Putamen (tissue), 1 donor: Measurements from ENCODE around the gene GPSM3.
"Not testable (repeated sequence)": the region's sequence is repeated elsewhere in the genome, so short reads cannot be mapped to it uniquely, and the experiment has no call there.

ENCODE experiments used
- DNase-seq: peaks from one replicate; pipeline ENCODE4 v3.0.0-alpha.2; 2016; ENCODE audit warnings: low spot score

The GPSM3 gene, protein sequence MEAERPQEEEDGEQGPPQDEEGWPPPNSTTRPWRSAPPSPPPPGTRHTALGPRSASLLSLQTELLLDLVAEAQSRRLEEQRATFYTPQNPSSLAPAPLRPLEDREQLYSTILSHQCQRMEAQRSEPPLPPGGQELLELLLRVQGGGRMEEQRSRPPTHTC

DNA sequence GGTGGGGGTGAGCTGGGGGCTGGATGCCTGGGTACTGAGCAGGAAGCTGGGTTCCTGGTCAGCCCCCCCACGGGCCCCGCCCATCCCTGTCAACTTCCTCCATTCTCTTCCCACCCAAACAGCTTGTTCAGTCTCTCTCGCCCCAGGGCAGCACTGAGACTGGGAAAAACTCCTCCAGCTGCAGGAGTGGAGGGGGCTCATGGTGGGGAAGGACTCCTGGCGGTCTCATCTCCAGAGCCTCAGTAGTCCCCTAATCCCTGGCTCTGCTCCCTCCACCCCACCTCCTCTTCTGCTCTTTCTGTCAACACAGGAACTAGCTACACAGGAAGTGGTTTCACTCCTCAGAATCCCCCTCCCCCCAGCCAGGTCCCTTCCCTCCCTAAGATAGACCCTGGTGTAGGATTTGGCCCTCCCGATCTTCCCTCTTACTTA, at the start of gene GPSM3:
Gene GPSM3, minus strand, starts transcription at position 36 of the 432 bp plus-strand sequence. CDS start 130 bp downstream, outside the sequence.
- DNase-seq, result no peak

- DNase-seq, result no peak
Observed at GRCh38 chr6:32240686-32241085, 48.2 kb upstream of the GPSM3 start.

DNA sequence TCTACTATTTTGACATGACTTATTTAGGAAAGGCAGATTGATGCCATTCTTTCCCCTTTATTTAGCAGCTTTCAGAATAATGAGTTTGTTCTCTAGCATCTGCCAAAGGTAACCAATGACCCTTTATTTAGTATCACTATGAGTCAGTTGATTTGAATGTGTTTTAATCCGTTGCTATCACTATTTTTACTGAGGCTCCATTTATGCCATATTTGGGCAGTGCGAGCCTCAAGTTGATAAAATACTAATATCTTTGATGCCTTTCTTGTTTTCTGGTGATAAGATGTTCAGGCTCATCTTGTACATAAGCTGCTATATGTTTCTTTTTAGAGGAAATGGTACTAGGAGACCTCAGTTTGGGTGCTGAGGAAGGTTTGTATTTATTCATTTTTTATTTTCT, 47.0 kb upstream of the GPSM3 start:
- no peak for DNase-seq

GRCh38 chr6:32234934-32235333, 42.5 kb upstream of the GPSM3 start:
- no peak for DNase-seq

- no peak for DNase-seq
Observed at GRCh38 chr6:32226434-32226833, 34.0 kb upstream of the GPSM3 start.

DNA sequence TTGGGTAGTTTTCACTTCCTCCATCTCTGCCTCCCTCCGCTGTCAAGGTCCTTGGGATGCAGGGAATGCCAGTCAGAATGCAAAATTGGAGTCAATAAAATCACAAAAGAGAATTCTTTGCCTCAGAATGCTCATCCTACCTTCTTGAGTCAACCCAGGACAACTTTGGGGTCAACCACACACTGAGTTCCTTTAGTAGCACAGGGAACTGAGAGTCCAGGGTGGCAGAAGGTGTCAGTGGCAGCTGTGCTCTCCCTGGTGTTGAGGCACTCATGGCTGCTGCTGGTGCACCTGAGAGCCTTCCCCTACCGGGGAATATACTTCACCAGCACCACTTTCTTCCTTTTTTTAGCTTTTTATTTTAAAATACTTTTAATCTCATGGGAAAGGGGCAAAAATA, 32.3 kb upstream of the GPSM3 start:
- DNase-seq, result no peak

GRCh38 chr6:32223258-32224235, 31.1 kb upstream of the GPSM3 start, which contains the start of gene NOTCH4:
TSS of gene NOTCH4 (minus strand) at chr6:32224067. CDS start at chr6:32223928, 139 bp downstream.
- DNase-seq, result no peak

DNA sequence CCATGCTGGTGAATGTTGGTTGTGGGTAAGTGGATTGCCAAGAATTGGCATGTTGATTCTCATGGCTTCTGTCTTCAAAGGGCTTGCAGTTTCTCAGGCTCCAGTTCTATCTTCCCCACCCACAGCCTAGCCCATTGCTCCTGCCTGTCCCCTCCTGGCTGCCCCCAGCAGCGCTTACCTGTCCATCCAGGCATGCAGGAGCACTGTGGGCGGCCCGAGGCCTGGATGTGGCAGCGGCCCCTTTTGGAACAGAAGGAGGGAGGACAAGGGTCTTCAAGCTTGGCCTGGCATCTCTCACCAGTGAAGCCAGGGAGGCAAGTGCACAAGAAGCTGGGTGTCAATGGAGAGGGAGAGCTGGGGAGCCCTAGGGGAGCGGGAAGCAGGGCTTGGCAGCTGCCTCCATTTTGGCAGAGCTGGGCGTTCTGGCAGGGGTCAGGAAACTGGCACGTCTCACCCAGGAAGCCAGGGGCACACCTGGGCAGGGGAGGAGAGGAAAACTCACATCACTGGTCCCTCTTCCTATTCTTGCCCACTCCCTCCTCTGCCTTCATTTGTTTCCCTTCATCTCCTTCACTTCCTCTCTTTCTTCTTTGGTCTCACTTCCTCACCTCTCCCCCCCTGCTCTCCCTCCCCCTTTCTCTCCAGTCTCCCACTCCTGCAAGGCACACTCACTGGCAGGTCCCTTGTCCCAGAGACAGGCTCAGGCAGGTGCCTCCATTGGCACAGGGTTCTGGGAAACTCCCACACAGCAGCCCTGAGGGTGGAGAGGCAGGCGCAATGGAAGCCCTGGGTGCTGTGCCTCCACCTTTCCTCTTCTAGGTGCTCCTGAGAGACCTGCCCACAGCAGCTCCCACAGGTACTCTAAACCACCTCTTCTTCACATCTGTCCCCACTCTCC, 30.1 kb upstream of the GPSM3 start:
- no peak for DNase-seq

- DNase-seq, result no peak
Observed at GRCh38 chr6:32220021-32220420, 27.6 kb upstream of the GPSM3 start.

GRCh38 chr6:32218167-32218566, 25.7 kb upstream of the GPSM3 start:
- DNase-seq, result no peak

DNA sequence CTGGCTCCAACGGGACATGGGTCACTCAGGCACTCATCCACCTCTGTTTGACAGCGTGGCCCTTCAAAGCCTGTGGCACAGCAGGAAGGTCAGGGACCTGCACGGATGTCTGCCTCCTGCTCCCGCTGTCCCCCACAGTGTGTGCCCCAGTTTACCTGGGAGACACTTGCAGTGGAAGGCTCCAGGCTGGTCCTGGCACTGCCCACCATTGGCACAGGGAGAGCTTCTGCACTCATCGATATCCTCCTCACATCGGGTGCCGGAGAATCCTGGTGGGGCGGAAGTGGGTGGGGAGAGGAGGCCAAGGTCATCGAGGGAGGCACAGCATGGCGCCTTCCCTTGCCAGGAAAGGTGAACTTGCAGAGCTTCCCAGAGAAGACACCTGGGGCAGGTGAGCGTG, 24.6 kb upstream of the GPSM3 start:
- no peak for DNase-seq

DNA sequence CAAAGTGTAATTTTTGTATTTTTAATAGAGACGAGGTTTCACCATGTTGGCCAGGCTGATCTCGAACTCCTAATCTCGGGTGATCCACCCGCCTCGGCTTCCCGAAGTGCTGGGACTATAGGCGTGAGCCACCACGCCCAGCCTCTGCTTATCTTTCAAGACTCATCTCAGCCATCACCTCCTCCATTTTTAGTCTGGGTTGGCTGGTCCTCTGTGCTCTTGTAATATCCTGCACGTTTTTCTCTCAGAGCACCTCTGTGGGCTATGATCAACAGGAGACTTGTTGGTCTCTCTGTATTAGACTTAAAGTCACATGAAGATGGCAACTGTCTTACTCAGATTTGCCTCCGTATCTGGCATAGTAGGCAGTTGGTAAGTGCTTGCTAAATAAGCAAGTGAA, 23.8 kb upstream of the GPSM3 start:
- no peak for DNase-seq

DNA sequence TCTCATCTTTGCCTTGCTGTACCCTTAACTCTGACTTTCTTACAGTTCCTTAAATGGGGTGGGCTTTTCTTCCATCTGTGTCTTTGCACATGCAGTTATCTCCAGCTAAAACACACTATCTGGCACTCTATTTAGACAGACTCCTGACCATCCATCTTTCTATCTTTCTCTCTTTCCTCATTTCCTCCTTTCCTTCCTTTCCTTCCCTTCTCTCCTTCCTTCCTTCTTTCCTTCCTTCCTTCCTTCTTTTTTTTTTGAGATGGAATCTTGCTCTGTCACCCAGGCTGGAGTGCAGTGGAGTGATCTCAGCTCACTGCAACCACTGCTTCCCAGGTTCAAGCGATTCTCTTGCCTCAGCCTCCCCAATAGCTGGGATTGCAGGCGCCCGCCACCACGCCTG, 23.2 kb upstream of the GPSM3 start:
- DNase-seq, result no peak

DNA sequence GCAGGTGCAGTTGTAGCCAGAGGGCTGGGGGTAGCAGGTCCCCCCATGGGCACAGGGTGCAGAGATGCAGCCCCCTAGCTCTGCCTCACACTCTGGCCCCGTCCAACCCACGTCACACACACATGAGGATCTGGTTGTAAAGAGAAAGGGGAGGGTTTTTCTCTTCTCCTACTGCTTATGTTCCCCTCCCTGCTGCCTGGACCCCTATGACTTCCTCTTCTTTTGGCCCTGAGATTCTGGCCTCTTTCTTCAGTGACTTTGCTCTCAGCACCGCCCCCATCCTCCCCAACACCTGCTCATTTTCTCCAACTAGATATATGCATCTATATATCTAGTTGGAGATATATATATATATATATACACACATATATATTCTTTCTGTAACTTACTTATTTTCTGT, 21.7 kb upstream of the GPSM3 start:
- no peak for DNase-seq

GRCh38 chr6:32213649-32214048, 21.2 kb upstream of the GPSM3 start:
- no peak for DNase-seq

GRCh38 chr6:32212076-32212760, 19.8 kb upstream of the GPSM3 start:
- no peak for DNase-seq

DNA sequence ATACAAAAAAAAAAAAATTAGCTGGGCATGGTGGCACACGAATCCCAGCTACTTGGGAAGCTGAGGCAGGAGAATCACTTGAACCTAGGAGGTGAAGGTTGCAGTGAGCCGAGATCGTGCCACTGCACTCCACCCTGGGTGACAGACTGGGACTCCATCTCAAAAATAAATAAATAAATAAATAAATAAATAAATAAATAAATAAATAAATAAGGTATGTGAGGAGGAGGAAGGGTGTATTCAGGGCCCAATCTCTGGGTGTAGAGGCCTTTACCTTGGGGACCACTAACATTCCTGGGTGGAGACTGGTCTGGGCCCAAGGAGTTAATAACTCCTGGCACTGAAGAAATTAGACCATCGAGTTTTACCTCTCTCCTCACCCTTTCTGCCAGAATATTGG, 19.0 kb upstream of the GPSM3 start:
- not testable (repeated sequence) for DNase-seq

GRCh38 chr6:32210191-32210601, 17.8 kb upstream of the GPSM3 start:
- no peak for DNase-seq

DNA sequence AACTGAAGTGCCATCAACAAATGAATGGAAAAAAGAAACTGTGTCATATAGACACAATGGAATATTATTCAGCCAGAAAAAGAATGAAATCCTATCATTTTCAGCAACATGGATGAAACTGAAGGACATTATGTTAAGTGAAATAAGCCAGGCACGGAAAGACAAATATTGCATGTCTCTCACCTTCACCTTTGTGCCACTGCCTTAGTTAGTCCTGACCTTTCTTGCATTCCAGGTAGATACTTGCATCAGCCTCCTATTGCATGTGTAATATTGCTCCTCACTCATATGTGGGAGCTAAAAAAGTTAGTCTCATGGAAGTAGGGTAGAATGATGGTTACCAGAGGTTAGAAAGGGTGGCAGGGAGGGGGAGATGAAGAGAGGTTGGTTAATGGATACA, 16.6 kb upstream of the GPSM3 start:
- DNase-seq, result no peak

DNA sequence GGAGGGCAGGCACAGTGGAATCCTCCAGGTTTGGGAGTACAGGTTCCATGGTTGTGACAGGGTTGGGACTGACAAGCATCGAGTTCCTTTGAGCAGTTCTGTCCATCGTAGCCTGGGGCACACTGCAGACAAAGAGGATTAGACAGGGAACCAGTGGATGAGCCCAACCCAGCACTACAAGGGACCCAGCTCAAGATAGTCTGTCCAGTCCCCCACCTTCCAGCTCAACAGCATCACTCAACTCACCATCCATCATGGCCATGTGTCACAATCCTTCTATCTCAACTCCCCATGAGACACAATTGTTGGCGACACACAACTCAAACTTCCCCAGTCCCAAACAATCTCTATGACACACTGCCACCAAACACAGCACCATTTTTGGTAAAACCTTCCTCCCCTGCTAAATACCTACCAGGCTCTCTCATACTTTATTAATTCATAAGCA, 11.8 kb upstream of the GPSM3 start:
- no peak for DNase-seq

GRCh38 chr6:32203426-32204267, 11.2 kb upstream of the GPSM3 start:
- no peak for DNase-seq
